Nephron (organoid): ENCODE results near the gene FMNL2.

Experiments used
- H3K27ac Mint-ChIP-seq, 3 experiments: 2 replicates each; pipeline ENCODE4 v1.8.0; 2020; ENCODE audit warnings: mixed read lengths in 3 of 3, mild to moderate bottlenecking in 2 of 3, moderate library complexity in 1 of 3
- H3K27me3 Mint-ChIP-seq: 2 replicates; pipeline ENCODE4 v1.8.0; 2021; ENCODE audit warnings: low read depth, mild to moderate bottlenecking, moderate library complexity, mixed read lengths
- H3K36me3 Mint-ChIP-seq: 2 replicates; pipeline ENCODE4 v1.8.0; 2020; ENCODE audit warnings: low read depth, mixed read lengths
- H3K4me1 Mint-ChIP-seq: 2 replicates; pipeline ENCODE4 v1.8.0; 2020; ENCODE audit warnings: mixed read lengths
- H3K4me3 Mint-ChIP-seq, 3 experiments: 2 replicates each; pipeline ENCODE4 v1.8.0; 2020; ENCODE audit warnings: mild to moderate bottlenecking in 3 of 3, mixed read lengths in 3 of 3, moderate library complexity in 2 of 3
- H3K9me3 Mint-ChIP-seq: 2 replicates; pipeline ENCODE4 v1.8.0; 2020; ENCODE audit warnings: mixed read lengths
- CTCF ChIP-seq, 3 experiments: fragments of 200-600 bp; sonication (generic); IDR thresholded peaks; one replicate each; pipeline ENCODE4 v1.5.0; 2021; ENCODE audit warnings: antibody characterized with exemption in 3 of 3; ENCODE audit not compliant: unreplicated experiment in 3 of 3

FMNL2 gene

GRCh38 chr2:152578573-152578972 is 243.6 kb downstream of the FMNL2 start:
- Mint-ChIP-seq H3K27ac (no peak overlapping the region), H3K4me3 (no peak overlapping the region), H3K27me3 (no peaks in the 10 kb centered on the region), H3K4me1 (peaks cover 41% of the 10 kb centered on the region), H3K36me3 (peaks cover 36% of the 10 kb centered on the region), H3K9me3 (no peaks in the 10 kb centered on the region)
- no peak for TF ChIP-seq CTCF (IDR thresholded peaks at IDR 0.05; ENCODE audit: unreplicated experiment in 3 of 3)

- Mint-ChIP-seq H3K4me3 (no peak overlapping the region), H3K4me1 (peaks cover 58% of the 10 kb centered on the region)
- TF ChIP-seq CTCF (IDR thresholded peaks at IDR 0.05; ENCODE audit: unreplicated experiment in 3 of 3): no peak
Observed at GRCh38 chr2:152580714-152581113, 245.7 kb downstream of the FMNL2 start.

GRCh38 chr2:152581360-152581759 is 246.4 kb downstream of the FMNL2 start:
- H3K27ac Mint-ChIP-seq: peak overlapping the region in 2 of 3 experiments; percentile 53 to 75
- H3K36me3 Mint-ChIP-seq: peaks cover 48% of the 10 kb centered on the region
- H3K27me3 Mint-ChIP-seq: no peaks in the 10 kb centered on the region
- H3K4me1 Mint-ChIP-seq: peaks cover 64% of the 10 kb centered on the region
- no peak for TF ChIP-seq CTCF (IDR thresholded peaks at IDR 0.05; ENCODE audit: unreplicated experiment in 3 of 3)
- H3K9me3 Mint-ChIP-seq: no peaks in the 10 kb centered on the region
- no peak overlapping the region for H3K4me3 Mint-ChIP-seq

More at GRCh38 chr2:152580714-152581113, 245.7 kb downstream of the FMNL2 start:
- peak overlapping the region; percentile 66 to 88 (median 75) for H3K27ac Mint-ChIP-seq
- H3K27me3 Mint-ChIP-seq: no peaks in the 10 kb centered on the region
- no peaks in the 10 kb centered on the region for H3K9me3 Mint-ChIP-seq
- H3K36me3 Mint-ChIP-seq: peaks cover 42% of the 10 kb centered on the region

DNA sequence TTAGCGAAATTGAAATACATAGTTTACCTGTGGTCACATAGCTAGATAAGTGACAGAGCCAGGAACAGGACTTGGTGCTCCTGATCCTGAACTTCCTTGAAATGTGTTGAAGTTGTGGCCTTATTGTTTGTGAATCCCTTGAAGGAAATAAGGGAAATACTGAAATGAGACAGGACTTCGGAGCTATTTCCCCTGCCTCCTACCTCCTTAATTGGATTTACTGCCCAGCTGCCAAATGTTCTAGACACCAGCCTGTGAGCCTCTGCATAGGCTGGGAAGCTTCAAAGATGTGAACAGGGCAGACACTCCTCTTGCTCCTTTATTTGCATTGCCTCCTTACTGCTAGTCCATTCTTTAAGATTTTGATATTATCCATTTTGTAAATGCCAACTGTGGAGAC is 247.1 kb downstream of the FMNL2 start:
- peak overlapping the region; percentile 31 to 83 (median 82) for H3K27ac Mint-ChIP-seq
- peaks cover 55% of the 10 kb centered on the region for H3K36me3 Mint-ChIP-seq
- peaks cover 71% of the 10 kb centered on the region for H3K4me1 Mint-ChIP-seq
- no peaks in the 10 kb centered on the region for H3K9me3 Mint-ChIP-seq
- H3K4me3 Mint-ChIP-seq: no peak overlapping the region
- no peak for TF ChIP-seq CTCF (IDR thresholded peaks at IDR 0.05; ENCODE audit: unreplicated experiment in 3 of 3)
- no peaks in the 10 kb centered on the region for H3K27me3 Mint-ChIP-seq

DNA sequence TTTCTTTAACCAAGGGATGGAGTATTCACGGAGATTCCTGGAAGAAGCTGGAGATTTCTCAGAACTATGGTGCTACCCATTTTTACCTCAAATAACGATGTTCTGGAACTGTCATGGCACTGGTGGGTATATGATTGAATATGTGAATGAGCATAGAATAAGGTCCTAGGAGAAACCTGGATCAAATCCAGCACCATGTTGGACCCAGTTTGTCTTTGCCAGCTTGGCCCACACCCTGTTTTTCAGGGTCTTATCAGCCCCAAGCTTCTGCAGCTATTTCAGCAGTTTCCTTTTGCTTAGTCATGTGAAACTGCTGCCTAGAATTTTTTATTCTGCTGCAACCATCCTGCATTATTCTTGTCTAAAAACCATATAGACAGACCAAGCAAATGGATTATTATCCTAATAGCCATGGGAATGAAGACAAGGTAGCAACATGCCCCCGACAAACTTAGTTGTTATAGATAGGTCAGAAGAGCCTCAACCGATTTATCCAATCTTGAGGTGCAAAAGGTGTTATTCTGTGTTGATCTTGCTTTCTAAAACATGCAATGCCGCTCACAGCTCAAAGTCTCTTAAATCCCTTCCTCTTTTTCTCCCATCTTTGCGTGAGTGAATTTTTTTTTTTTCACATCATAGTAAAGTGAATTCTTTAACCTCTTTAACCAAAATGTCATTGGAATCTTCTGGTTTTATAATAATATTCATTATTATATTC is 248.7 kb downstream of the FMNL2 start:
- peaks cover 82% of the 10 kb centered on the region for H3K4me1 Mint-ChIP-seq
- no peaks in the 10 kb centered on the region for H3K9me3 Mint-ChIP-seq
- no peaks in the 10 kb centered on the region for H3K27me3 Mint-ChIP-seq
- no peak for TF ChIP-seq CTCF (IDR thresholded peaks at IDR 0.05; ENCODE audit: unreplicated experiment in 3 of 3)
- peak overlapping the region; percentile 51 to 82 (median 76) for H3K27ac Mint-ChIP-seq
- no peak overlapping the region for H3K4me3 Mint-ChIP-seq
- H3K36me3 Mint-ChIP-seq: peaks cover 60% of the 10 kb centered on the region

DNA sequence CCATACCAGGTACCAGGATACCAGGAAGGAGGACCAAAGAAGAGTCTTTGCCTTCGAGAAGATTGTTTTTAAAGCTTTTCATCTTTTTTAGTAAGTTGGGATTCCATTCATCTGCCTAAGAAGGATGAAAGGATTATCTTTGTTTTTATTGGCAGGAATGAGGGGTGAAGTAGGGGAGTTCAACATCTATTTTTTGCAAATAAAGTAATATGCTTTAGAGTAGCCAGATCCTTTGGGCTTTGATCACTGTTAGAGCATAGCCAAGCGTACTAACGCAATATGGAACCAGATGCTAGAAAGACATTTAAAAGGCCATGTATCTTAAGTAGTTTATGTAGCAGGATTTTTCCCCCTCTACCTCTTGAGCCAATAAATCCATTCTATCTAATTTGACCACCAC is 249.3 kb downstream of the FMNL2 start:
- no peaks in the 10 kb centered on the region for H3K27me3 Mint-ChIP-seq
- H3K4me1 Mint-ChIP-seq: peaks cover 88% of the 10 kb centered on the region
- peak overlapping the region; percentile 51 to 82 (median 76) for H3K27ac Mint-ChIP-seq
- H3K9me3 Mint-ChIP-seq: no peaks in the 10 kb centered on the region
- TF ChIP-seq CTCF (IDR thresholded peaks at IDR 0.05; ENCODE audit: unreplicated experiment in 3 of 3): no peak
- no peak overlapping the region for H3K4me3 Mint-ChIP-seq
- peaks cover 66% of the 10 kb centered on the region for H3K36me3 Mint-ChIP-seq
